SK-N-SH (cell line): ENCODE measurements around the gene GPR25. TPM values are rescaled to one million over a fixed set of nuclear protein-coding genes. Genes with fewer than 3 reads are reported as not detected.

Experiments
- CTCF ChIA-PET: fragments of 300-600, 350-600 bp; formaldehyde crosslinking; extraction: SDS; loops from one replicate; lab custom pipeline; 2021; lab: Yijun Ruan, JAX
- POLR2A ChIA-PET: fragments of 350-600 bp; sonication (Branson Sonifier 250); formaldehyde crosslinking; extraction: SDS; loops from one replicate; lab custom pipeline; 2020; ENCODE audit warnings: antibody characterized with exemption, inconsistent platforms; lab: Yijun Ruan, JAX
- DNase-seq: peaks from one replicate; pipeline ENCODE4 v3.0.0; 2012
- H2AFZ ChIP-seq: fragments of 200-600 bp; sonication (generic); 2 replicates; pipeline ENCODE4 v1.8.1; 2016; ENCODE audit warnings: antibody characterized with exemption, mild to moderate bottlenecking, low read depth
- H3F3A ChIP-seq: fragments of 200-600 bp; sonication (generic); replicated peaks from 2 replicates; pipeline ENCODE3; 2016; ENCODE audit warnings: antibody characterized with exemption, mild to moderate bottlenecking; ENCODE audit not compliant: insufficient read depth
- H3K27ac ChIP-seq, 2 experiments: fragments of 200-500 bp in 1 of 2; fragments of 200-600 bp in 1 of 2; sonication (Bioruptor generic) in 1 of 2; sonication (generic), shearing (Covaris generic) in 1 of 2; 2 replicates each; pipeline versions ENCODE4 v1.5.1 to v1.6.1; 2014 to 2016; ENCODE audit warnings: low read depth in 2 of 2, inconsistent platforms in 1 of 2, low read length in 1 of 2, mild to moderate bottlenecking in 1 of 2, mixed read lengths in 1 of 2
- H3K27me3 ChIP-seq: fragments of 200-600 bp; sonication (generic), shearing (Covaris generic); 2 replicates; pipeline ENCODE4 v1.6.1; 2016; ENCODE audit warnings: mixed run types; ENCODE audit not compliant: insufficient read depth
- H3K36me3 ChIP-seq, 2 experiments: fragments of 200-500 bp in 1 of 2; fragments of 200-600 bp in 1 of 2; sonication (Bioruptor generic) in 1 of 2; sonication (generic) in 1 of 2; replicated peaks in 1 of 2; 2 replicates each; pipeline versions ENCODE3 to v1.5.1; 2014 to 2016; ENCODE audit warnings: low read length in 1 of 2, mild to moderate bottlenecking in 1 of 2; ENCODE audit not compliant: insufficient read depth in 2 of 2, control insufficient read depth in 1 of 2
- H3K4me1 ChIP-seq, 2 experiments: fragments of 200-500 bp in 1 of 2; fragments of 200-600 bp in 1 of 2; sonication (Bioruptor generic) in 1 of 2; sonication (generic), shearing (Covaris generic) in 1 of 2; 2 replicates each; pipeline versions ENCODE4 v1.5.1 to v1.6.1; 2014 to 2016; ENCODE audit warnings: low read depth in 1 of 2, low read length in 1 of 2, mixed run types in 1 of 2; ENCODE audit not compliant: insufficient read depth in 2 of 2, control insufficient read depth in 1 of 2
- H3K4me2 ChIP-seq: fragments of 200-600 bp; sonication (generic), shearing (Covaris generic); 2 replicates; pipeline ENCODE4 v1.6.1; 2017; ENCODE audit warnings: mixed run types
- H3K4me3 ChIP-seq, 2 experiments: fragments of 200-500 bp in 1 of 2; fragments of 200-600 bp in 1 of 2; sonication (Bioruptor generic) in 1 of 2; sonication (generic), shearing (Covaris generic) in 1 of 2; 2 replicates each; pipeline versions ENCODE4 v1.5.1 to v1.8.1; 2014 to 2016; ENCODE audit warnings: low read depth in 2 of 2, inconsistent platforms in 1 of 2, low read length in 1 of 2, mild to moderate bottlenecking in 1 of 2, mixed read lengths in 1 of 2, moderate library complexity in 1 of 2
- H3K79me2 ChIP-seq: fragments of 200-600 bp; sonication (generic); 2 replicates; pipeline ENCODE4 v1.8.1; 2017; ENCODE audit warnings: mild to moderate bottlenecking; ENCODE audit not compliant: insufficient read depth
- H3K9ac ChIP-seq: fragments of 200-600 bp; sonication (generic); 2 replicates; pipeline ENCODE4 v1.6.1; 2017; ENCODE audit warnings: mixed run types
- H3K9me2 ChIP-seq: fragments of 200-600 bp; sonication (generic); 2 replicates; pipeline ENCODE4 v1.6.1; 2017; ENCODE audit warnings: mixed run types
- H3K9me3 ChIP-seq: fragments of 200-600 bp; sonication (generic); 2 replicates; pipeline ENCODE4 v1.6.1; 2017; ENCODE audit warnings: mixed run types, mild to moderate bottlenecking, moderate library complexity
- H4K20me1 ChIP-seq: fragments of 200-600 bp; sonication (generic); 2 replicates; pipeline ENCODE4 v1.6.1; 2017; ENCODE audit warnings: mild to moderate bottlenecking, mixed run types; ENCODE audit not compliant: insufficient read depth
- CTCF ChIP-seq: fragments of 200-600 bp; sonication (generic); IDR thresholded peaks from 2 replicates; pipeline ENCODE4 v1.6.1; 2017; ENCODE audit warnings: antibody characterized with exemption, mild to moderate bottlenecking, moderate library complexity
- EP300 ChIP-seq, 2 experiments: IDR thresholded peaks; 2 replicates each; pipeline versions ENCODE4 v1.4.0 to v1.6.1; 2012; ENCODE audit warnings: borderline replicate concordance in 1 of 2, low read depth in 1 of 2, low read length in 1 of 2
- FOSL2 ChIP-seq: IDR thresholded peaks from 2 replicates; pipeline ENCODE4 v1.4.0; 2012; ENCODE audit warnings: low read depth, mild to moderate bottlenecking, moderate library complexity, borderline replicate concordance
- FOXJ3 ChIP-seq: sonication (generic); formaldehyde crosslinking; IDR thresholded peaks from 2 replicates; pipeline ENCODE4 v1.5.1; 2020; ENCODE audit warnings: mild to moderate bottlenecking, missing genetic modification reagents
- FOXM1 ChIP-seq: IDR thresholded peaks from 2 replicates; pipeline ENCODE4 v1.4.0; 2012; ENCODE audit warnings: low read depth, mild to moderate bottlenecking
- GABPA ChIP-seq: IDR thresholded peaks from 2 replicates; pipeline ENCODE4 v1.4.0; 2012; ENCODE audit warnings: low read depth, mild to moderate bottlenecking
- JUND ChIP-seq: IDR thresholded peaks from 2 replicates; pipeline ENCODE4 v1.4.0; 2012
- MAX ChIP-seq: IDR thresholded peaks from 2 replicates; pipeline ENCODE4 v1.4.0; 2012; ENCODE audit warnings: low read depth
- MEF2A ChIP-seq: IDR thresholded peaks from 2 replicates; pipeline ENCODE4 v1.4.0; 2012; ENCODE audit warnings: low read depth, borderline replicate concordance
- MXI1 ChIP-seq: IDR thresholded peaks from 2 replicates; pipeline ENCODE4 v1.6.1; 2012; ENCODE audit warnings: mild to moderate bottlenecking, low read depth, low read length, improper control_type of control experiment
- NRF1 ChIP-seq: IDR thresholded peaks from 2 replicates; pipeline ENCODE4 v1.6.1; 2012; ENCODE audit warnings: low read depth, mild to moderate bottlenecking, low read length
- POLR2AphosphoS5 ChIP-seq: IDR thresholded peaks from 2 replicates; pipeline ENCODE4 v1.6.1; 2012; ENCODE audit warnings: low read depth, low read length
- RAD21 ChIP-seq: IDR thresholded peaks from 2 replicates; pipeline ENCODE4 v1.6.1; 2012; ENCODE audit warnings: mild to moderate bottlenecking, low read length
- RCOR1 ChIP-seq: fragments of 150-350 bp; IDR thresholded peaks from 2 replicates; pipeline ENCODE4 v1.6.1; 2017; ENCODE audit warnings: antibody characterized with exemption, low read length
- REST ChIP-seq: IDR thresholded peaks from 2 replicates; pipeline ENCODE4 v1.6.1; 2012; ENCODE audit warnings: mild to moderate bottlenecking, low read depth, low read length, moderate library complexity
- SIN3A ChIP-seq: IDR thresholded peaks from 2 replicates; pipeline ENCODE4 v1.6.1; 2012; ENCODE audit warnings: low read depth, mild to moderate bottlenecking, low read length, moderate library complexity, borderline replicate concordance
- TAF1 ChIP-seq: IDR thresholded peaks from 2 replicates; pipeline ENCODE4 v1.6.1; 2012; ENCODE audit warnings: low read depth, mild to moderate bottlenecking, low read length, moderate library complexity, borderline replicate concordance
- TCF12 ChIP-seq: IDR thresholded peaks from 2 replicates; pipeline ENCODE4 v1.4.0; 2012
- TEAD4 ChIP-seq: IDR thresholded peaks from 2 replicates; pipeline ENCODE4 v1.4.0; 2012; ENCODE audit warnings: mild to moderate bottlenecking, borderline replicate concordance; ENCODE audit not compliant: insufficient read depth
- USF1 ChIP-seq: IDR thresholded peaks from 2 replicates; pipeline ENCODE4 v1.4.0; 2012; ENCODE audit warnings: low read depth, borderline replicate concordance
- USF2 ChIP-seq: fragments of 150-350 bp; IDR thresholded peaks from 2 replicates; pipeline ENCODE4 v1.6.1; 2017; ENCODE audit warnings: antibody characterized with exemption, low read length, low read depth, borderline replicate concordance
- WGBS: methylation state at CpG from one replicate; pipeline ENCODE4 v1.1.6; 2017; ENCODE audit warnings: low lambda C conversion rate; 5-methylcytosine and 5-hydroxymethylcytosine counted together
- polyA plus RNA-seq, 3 experiments: library from polyadenylated mRNA; depleted of rRNA; stranded (reverse); fragments of >200 nt; gene quantifications; 2 replicates each; pipeline ENCODE4 v1.2.3, GENCODE V29; 2012

Gene GPR25
- polyA plus RNA-seq, 1 of the 3 experiments (the other 2 are of a cell fraction) = not detected

GRCh38 chr1:200905411-200906052 is 32.8 kb downstream of the GPR25 start:
- POLR2A ChIA-PET = no interaction called here
- Histone ChIP-seq H3K4me1 (no peaks in the 10 kb centered on the region), H3K9me2 (no peaks in the 10 kb centered on the region), H4K20me1 (no peaks in the 10 kb centered on the region), H3K27me3 (no peaks in the 10 kb centered on the region), H3K9ac (no peak overlapping the region), H3K9me3 (no peaks in the 10 kb centered on the region), H3K36me3 (no peaks in the 10 kb centered on the region), H3K4me2 (no peak overlapping the region), H3K27ac (no peak overlapping the region), H3K79me2 (no peaks in the 10 kb centered on the region), H3F3A (no peaks in the 10 kb centered on the region), H2AFZ (no peak overlapping the region), H3K4me3 (no peak overlapping the region)
- no peak for TF ChIP-seq TAF1
- TF ChIP-seq FOSL2 = no peak
- no peak for TF ChIP-seq MAX
- TF ChIP-seq POLR2AphosphoS5 = no peak
- no peak for TF ChIP-seq NRF1
- TF ChIP-seq JUND = no peak
- no peak for TF ChIP-seq EP300 (IDR thresholded peaks at IDR 0.05; ENCODE audit: borderline replicate concordance in 1 of 2, low read depth in 1 of 2, low read length in 1 of 2)
- no peak for TF ChIP-seq USF1
- no peak for TF ChIP-seq SIN3A
- TF ChIP-seq MXI1 = no peak
- no peak for TF ChIP-seq MEF2A
- no peak for TF ChIP-seq TCF12
- 69% methylated on average over 4 of the region's 4 CpGs for WGBS
- CTCF ChIA-PET = interaction anchor here (0.6 to 1.7 kb wide), 3 partner anchors 14 to 294 kb away, joined by 3 to 5 read pairs (median 4); no protein-coding TSS in a partner anchor
- DNase-seq = no peak

GRCh38 chr1:200906491-200906890 is 33.7 kb downstream of the GPR25 start:
- Histone ChIP-seq H3K36me3 (no peaks in the 10 kb centered on the region), H3K4me2 (no peak overlapping the region), H3K9me3 (no peaks in the 10 kb centered on the region), H4K20me1 (no peaks in the 10 kb centered on the region), H3K4me1 (no peaks in the 10 kb centered on the region), H3K27ac (no peak overlapping the region), H3K9me2 (no peaks in the 10 kb centered on the region), H3K9ac (no peak overlapping the region), H3K79me2 (no peaks in the 10 kb centered on the region), H3F3A (no peaks in the 10 kb centered on the region), H2AFZ (no peak overlapping the region), H3K4me3 (no peak overlapping the region), H3K27me3 (no peaks in the 10 kb centered on the region)
- TF ChIP-seq USF2 = no peak
- TF ChIP-seq GABPA = no peak
- TF ChIP-seq TAF1 = no peak
- no peak for TF ChIP-seq FOXM1
- TF ChIP-seq REST = no peak
- no peak for TF ChIP-seq CTCF
- no peak for TF ChIP-seq JUND
- no peak for TF ChIP-seq MXI1
- no peak for TF ChIP-seq FOXJ3 (CRISPR knock-in tag)
- no peak for TF ChIP-seq MAX
- no peak for TF ChIP-seq RCOR1
- no peak for TF ChIP-seq TEAD4
- TF ChIP-seq RAD21 = no peak
- TF ChIP-seq NRF1 = no peak
- DNase-seq = no peak
- POLR2A ChIA-PET = no interaction called here
- CTCF ChIA-PET = no interaction called here
- WGBS = 100% methylated on average over 2 of the region's 2 CpGs
